ENCODE results near the gene ZNF718. TPM values are rescaled to one million over a fixed set of nuclear protein-coding genes. Genes with fewer than 3 reads are reported as not detected.
"Not testable (repeated sequence)": the region's sequence is repeated elsewhere in the genome, so short reads cannot be mapped to it uniquely, and the experiment has no call there.

The ZNF718 gene
- total and polyA plus RNA-seq, 2 of the 13 experiments (the other 11 are each of a cell fraction or from before 2014, with no cell fraction given): not detected

DNA sequence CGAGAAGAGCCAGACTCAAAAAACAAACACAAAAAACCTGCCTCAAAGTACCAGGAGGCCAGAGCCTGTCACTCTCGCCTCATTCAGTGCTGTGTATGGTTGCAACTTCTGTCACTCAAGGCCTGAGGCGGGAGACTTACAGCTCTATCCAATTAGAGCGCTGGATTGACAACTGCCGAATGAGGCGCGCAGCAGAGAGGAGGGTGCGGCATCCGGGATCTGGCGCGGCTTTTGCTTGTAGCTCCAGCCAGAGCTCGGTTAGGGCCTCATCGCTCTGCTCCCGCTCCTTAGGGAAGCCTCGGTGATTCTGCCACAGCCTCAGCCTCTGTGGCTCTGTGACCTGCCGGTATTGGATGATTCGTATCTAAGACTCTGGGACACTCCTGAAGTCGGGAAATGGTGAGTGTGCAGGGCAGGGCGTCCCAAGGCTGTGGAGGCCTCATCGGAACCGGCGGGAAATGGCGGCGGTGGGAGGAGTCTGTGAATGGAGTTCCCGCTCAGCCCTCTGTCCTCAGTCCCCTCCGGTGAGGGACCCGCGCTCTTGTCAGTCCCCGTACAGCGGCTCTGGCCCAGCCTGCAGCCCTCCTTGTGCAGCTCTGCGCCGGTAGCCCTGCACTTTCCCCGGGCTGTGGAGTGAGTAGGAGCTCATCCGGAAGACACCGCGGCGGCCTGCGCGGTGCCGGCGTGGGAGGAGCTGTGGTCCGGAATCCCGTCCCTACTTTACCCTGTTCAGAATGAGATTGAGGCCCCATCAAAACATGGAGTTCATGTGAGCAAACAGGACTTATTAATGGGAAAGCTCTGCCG, at the start of gene ZNF718 (continued):
- TF ChIP-seq FOSL2 (CRISPR knock-in tag; IDR thresholded peaks at IDR 0.05): no peak
- TF ChIP-seq PRMT3 (CRISPR knock-in tag; IDR thresholded peaks at IDR 0.05; ENCODE audit: borderline replicate concordance, low read depth): no peak
- TF ChIP-seq ZC3H13 (CRISPR knock-in tag; IDR thresholded peaks at IDR 0.05): no peak

DNA sequence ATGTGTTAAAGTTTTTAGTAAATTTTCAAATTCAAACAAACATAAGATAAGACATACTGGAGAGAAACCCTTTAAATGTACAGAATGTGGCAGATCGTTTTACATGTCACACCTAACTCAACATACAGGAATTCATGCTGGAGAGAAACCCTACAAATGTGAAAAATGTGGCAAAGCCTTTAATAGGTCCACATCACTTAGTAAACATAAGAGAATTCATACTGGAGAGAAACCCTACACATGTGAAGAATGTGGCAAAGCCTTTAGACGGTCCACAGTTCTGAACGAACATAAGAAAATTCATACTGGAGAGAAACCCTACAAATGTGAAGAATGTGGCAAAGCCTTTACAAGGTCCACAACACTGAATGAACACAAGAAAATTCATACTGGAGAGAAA, 38.4 kb upstream of the ZNF718 start:
- Histone ChIP-seq H3K27me3 (ENCODE audit: control insufficient read depth in 1 of 2, insufficient read depth in 2 of 2, low read length in 2 of 2) (no peaks in the 10 kb centered on the region), H3K4me2 (ENCODE audit: low read depth, low read length) (no peak overlapping the region), H3K9ac (ENCODE audit: insufficient read depth, low read depth, low read length) (no peak overlapping the region), H3K27ac (ENCODE audit: extremely low read length, insufficient read depth, low read length) (no peak overlapping the region), H3K9me3 (ENCODE audit: low read length) (peaks cover 82% of the 10 kb centered on the region), H3K4me1 (ENCODE audit: insufficient read depth, low read length) (no peaks in the 10 kb centered on the region), H4K20me1 (ENCODE audit: insufficient read depth, low read length) (no peaks in the 10 kb centered on the region), H3K79me2 (ENCODE audit: insufficient read depth, low read length) (no peaks in the 10 kb centered on the region), H3K4me3 (replicated peaks in 1 of 3; ENCODE audit: insufficient read depth in 1 of 3, low read depth in 2 of 3, low read length in 3 of 3) (no peak overlapping the region), H3K36me3 (replicated peaks in 1 of 2; ENCODE audit: control insufficient read depth in 1 of 2, insufficient read depth in 2 of 2, low read length in 2 of 2) (no peaks in the 10 kb centered on the region), H2AFZ (ENCODE audit: low read length) (no peak overlapping the region)
- no peak for FAIRE-seq
- no peak for ATAC-seq
- DNase-seq (ENCODE audit: low spot score): no peak
- in situ Hi-C loops (cut with HindIII; ENCODE audit: extremely low pct_ligation_motif_present, low pct_unique_long_range_greater_than_20kb) (no loop called here), intact Hi-C loops (cut with micrococcal nuclease; ENCODE audit: unreplicated experiment) (no loop called here)
- no TSS peak for BruUV-seq (replicated peaks)
- 30% methylated on average over 3 of the region's 3 CpGs for WGBS (ENCODE audit: low lambda C conversion rate)
- ChIA-PET CTCF (ENCODE audit: low intra/inter-chr PET ratio, low total read pairs) (no interaction called here), POLR2A (no interaction called here)
- TF ChIP-seq, protein P1, sequence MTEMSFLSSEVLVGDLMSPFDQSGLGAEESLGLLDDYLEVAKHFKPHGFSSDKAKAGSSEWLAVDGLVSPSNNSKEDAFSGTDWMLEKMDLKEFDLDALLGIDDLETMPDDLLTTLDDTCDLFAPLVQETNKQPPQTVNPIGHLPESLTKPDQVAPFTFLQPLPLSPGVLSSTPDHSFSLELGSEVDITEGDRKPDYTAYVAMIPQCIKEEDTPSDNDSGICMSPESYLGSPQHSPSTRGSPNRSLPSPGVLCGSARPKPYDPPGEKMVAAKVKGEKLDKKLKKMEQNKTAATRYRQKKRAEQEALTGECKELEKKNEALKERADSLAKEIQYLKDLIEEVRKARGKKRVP (CRISPR knock-in tag; IDR thresholded peaks at IDR 0.05): no peak
- TF ChIP-seq, protein P2, sequence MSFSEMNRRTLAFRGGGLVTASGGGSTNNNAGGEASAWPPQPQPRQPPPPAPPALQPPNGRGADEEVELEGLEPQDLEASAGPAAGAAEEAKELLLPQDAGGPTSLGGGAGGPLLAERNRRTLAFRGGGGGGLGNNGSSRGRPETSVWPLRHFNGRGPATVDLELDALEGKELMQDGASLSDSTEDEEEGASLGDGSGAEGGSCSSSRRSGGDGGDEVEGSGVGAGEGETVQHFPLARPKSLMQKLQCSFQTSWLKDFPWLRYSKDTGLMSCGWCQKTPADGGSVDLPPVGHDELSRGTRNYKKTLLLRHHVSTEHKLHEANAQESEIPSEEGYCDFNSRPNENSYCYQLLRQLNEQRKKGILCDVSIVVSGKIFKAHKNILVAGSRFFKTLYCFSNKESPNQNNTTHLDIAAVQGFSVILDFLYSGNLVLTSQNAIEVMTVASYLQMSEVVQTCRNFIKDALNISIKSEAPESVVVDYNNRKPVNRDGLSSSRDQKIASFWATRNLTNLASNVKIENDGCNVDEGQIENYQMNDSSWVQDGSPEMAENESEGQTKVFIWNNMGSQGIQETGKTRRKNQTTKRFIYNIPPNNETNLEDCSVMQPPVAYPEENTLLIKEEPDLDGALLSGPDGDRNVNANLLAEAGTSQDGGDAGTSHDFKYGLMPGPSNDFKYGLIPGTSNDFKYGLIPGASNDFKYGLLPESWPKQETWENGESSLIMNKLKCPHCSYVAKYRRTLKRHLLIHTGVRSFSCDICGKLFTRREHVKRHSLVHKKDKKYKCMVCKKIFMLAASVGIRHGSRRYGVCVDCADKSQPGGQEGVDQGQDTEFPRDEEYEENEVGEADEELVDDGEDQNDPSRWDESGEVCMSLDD (CRISPR knock-in tag; IDR thresholded peaks at IDR 0.05; ENCODE audit: borderline replicate concordance): no peak
- no peak for TF ChIP-seq ZNF101 (CRISPR knock-in tag; IDR thresholded peaks at IDR 0.05; ENCODE audit: borderline replicate concordance, low read depth)
- TF ChIP-seq GLI4 (CRISPR knock-in tag; IDR thresholded peaks at IDR 0.05; ENCODE audit: borderline replicate concordance): no peak

DNA sequence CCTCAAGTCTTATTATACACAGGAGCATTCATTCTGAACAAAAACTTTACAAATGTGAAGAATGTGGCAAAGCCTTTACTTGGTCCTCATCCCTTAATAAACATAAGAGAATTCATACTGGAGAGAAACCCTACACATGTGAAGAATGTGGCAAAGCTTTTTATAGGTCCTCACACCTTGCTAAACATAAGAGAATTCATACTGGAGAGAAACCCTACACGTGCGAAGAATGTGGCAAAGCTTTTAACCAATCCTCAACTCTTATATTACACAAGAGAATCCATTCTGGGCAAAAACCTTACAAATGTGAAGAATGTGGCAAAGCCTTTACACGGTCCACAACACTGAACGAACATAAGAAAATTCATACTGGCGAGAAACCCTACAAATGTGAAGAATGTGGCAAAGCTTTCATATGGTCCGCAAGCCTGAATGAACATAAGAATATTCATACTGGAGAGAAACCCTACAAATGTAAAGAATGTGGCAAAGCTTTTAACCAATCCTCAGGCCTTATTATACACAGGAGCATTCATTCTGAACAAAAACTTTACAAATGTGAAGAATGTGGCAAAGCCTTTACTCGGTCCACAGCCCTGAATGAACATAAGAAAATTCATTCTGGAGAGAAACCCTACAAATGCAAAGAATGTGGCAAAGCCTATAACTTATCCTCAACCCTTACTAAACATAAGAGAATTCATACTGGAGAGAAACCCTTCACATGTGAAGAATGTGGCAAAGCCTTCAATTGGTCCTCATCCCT, 37.6 kb upstream of the ZNF718 start:
- H3K4me1 ChIP-seq (ENCODE audit: insufficient read depth, low read length); intact Hi-C loops (cut with micrococcal nuclease; ENCODE audit: unreplicated experiment); in situ Hi-C loops (cut with HindIII; ENCODE audit: extremely low pct_ligation_motif_present, low pct_unique_long_range_greater_than_20kb); ATAC-seq; FAIRE-seq; DNase-seq (ENCODE audit: low spot score); H3K36me3 ChIP-seq (replicated peaks in 1 of 2; ENCODE audit: control insufficient read depth in 1 of 2, insufficient read depth in 2 of 2, low read length in 2 of 2); H4K20me1 ChIP-seq (ENCODE audit: insufficient read depth, low read length); H3K4me3 ChIP-seq (replicated peaks in 1 of 3; ENCODE audit: insufficient read depth in 1 of 3, low read depth in 2 of 3, low read length in 3 of 3); H3K27me3 ChIP-seq (ENCODE audit: control insufficient read depth in 1 of 2, insufficient read depth in 2 of 2, low read length in 2 of 2); H3K79me2 ChIP-seq (ENCODE audit: insufficient read depth, low read length); H3K4me2 ChIP-seq (ENCODE audit: low read depth, low read length); BruUV-seq (replicated peaks); POLR2A ChIA-PET; H3K9ac ChIP-seq (ENCODE audit: insufficient read depth, low read depth, low read length); CTCF ChIA-PET (ENCODE audit: low intra/inter-chr PET ratio, low total read pairs); H3K27ac ChIP-seq (ENCODE audit: extremely low read length, insufficient read depth, low read length); H2AFZ ChIP-seq (ENCODE audit: low read length): not testable (repeated sequence)
- 25% methylated on average over 7 of the region's 7 CpGs for WGBS (ENCODE audit: low lambda C conversion rate)
- peaks cover 83% of the 10 kb centered on the region for H3K9me3 ChIP-seq (ENCODE audit: low read length)
